Ovary (tissue), 3 donors: Measurements from ENCODE around the gene FUT4.

Source experiments
- CTCF ChIP-seq, 3 donors: fragments of 450-650 bp in 2 of 3; fragments of 200-600 bp in 1 of 3; IDR thresholded peaks; one replicate each; pipeline versions ENCODE4 v1.5.1 to v1.8.0; 2016 to 2022; ENCODE audit warnings: antibody characterized with exemption in 3 of 3, mild to moderate bottlenecking in 1 of 3
- POLR2A ChIP-seq: fragments of 450-650 bp; IDR thresholded peaks from one replicate; pipeline ENCODE4 v1.6.1; 2017; ENCODE audit warnings: antibody characterized with exemption, mild to moderate bottlenecking, moderate library complexity
- donor health status: DM: no; HTN: no; CAD: no.

GRCh38 chr11:94568200-94568599, 24.5 kb downstream of the FUT4 start:
- TF ChIP-seq CTCF (IDR thresholded peaks at IDR 0.05) (no peak), POLR2A (no peak)
